Left renal pelvis (tissue), 4 donors: Measurements from ENCODE around the gene CREB1. TPM values are rescaled to one million over a fixed set of nuclear protein-coding genes. Genes with fewer than 3 reads are reported as not detected.
"Not testable (repeated sequence)": the region's sequence is repeated elsewhere in the genome, so short reads cannot be mapped to it uniquely, and the experiment has no call there.

Experiments
- DNase-seq, 4 donors: peaks; one replicate each; pipeline ENCODE4 v3.0.0-alpha.2; 2013; ENCODE audit warnings: low read depth in 4 of 4, low spot score in 3 of 4
- polyA plus RNA-seq, 4 donors: library from polyadenylated mRNA; unstranded; fragments of 120-200 nt; gene quantifications; one replicate each; pipeline ENCODE4 v1.2.1, GENCODE V29; 2013; ENCODE audit not compliant: insufficient read length in 4 of 4

CREB1 gene
- 10 to 100 TPM; 65.5 to 75.8 (median 69.5) TPM for polyA plus RNA-seq

GRCh38 chr2:207529330-207530159, at the start of gene CREB1:
CREB1 (plus strand) TSS chr2:207529962; CDS start chr2:207555636, 25,674 bp downstream.
- DNase-seq = peak; percentile 94 to 97 (median 96)

- no peak for DNase-seq
These were observed 49.2 kb upstream of the CREB1 start for GRCh38 chr2:207480521-207481040.

DNA sequence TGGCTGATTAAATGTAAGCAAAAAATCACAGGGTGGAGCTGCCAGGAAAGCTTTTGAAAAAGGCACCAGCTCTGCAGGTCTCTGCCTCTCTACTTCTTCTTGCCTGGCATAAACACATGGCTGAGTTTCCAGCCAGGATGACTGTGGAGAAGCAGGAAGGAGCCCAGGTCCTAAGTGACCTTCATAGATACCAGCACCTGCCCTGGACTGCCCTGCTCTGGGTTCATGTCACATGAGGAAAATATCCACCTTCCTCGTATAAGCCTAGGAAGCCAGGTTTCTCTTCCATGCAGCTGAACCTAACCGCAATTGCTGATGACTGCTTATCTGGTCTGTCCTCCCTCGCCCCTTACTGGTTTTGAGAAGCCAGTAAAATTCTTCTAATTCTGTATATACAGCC, 47.8 kb upstream of the CREB1 start:
- DNase-seq = no peak

DNA sequence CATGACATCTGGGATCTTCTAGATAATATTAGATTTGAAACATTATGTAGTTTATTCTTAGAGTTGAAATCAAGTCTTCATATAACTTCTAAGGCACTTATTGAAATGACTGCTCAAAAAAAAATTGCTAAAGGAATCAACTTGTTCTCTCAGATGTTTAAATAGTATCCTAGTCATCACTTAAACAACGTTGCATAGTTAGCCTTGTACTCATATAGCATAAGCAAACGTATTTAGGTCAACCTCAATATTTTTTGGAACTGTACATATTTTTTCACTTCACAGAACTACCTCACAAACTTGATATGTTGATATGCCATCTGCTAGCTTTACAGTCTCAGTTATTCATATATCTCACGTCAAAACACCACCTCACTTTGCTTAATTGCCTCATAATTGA, 47.1 kb upstream of the CREB1 start:
- no peak for DNase-seq

- DNase-seq = no peak
These were observed 46.7 kb upstream of the CREB1 start for GRCh38 chr2:207483066-207483465.

GRCh38 chr2:207483477-207483876, 46.3 kb upstream of the CREB1 start:
- DNase-seq = no peak

DNA sequence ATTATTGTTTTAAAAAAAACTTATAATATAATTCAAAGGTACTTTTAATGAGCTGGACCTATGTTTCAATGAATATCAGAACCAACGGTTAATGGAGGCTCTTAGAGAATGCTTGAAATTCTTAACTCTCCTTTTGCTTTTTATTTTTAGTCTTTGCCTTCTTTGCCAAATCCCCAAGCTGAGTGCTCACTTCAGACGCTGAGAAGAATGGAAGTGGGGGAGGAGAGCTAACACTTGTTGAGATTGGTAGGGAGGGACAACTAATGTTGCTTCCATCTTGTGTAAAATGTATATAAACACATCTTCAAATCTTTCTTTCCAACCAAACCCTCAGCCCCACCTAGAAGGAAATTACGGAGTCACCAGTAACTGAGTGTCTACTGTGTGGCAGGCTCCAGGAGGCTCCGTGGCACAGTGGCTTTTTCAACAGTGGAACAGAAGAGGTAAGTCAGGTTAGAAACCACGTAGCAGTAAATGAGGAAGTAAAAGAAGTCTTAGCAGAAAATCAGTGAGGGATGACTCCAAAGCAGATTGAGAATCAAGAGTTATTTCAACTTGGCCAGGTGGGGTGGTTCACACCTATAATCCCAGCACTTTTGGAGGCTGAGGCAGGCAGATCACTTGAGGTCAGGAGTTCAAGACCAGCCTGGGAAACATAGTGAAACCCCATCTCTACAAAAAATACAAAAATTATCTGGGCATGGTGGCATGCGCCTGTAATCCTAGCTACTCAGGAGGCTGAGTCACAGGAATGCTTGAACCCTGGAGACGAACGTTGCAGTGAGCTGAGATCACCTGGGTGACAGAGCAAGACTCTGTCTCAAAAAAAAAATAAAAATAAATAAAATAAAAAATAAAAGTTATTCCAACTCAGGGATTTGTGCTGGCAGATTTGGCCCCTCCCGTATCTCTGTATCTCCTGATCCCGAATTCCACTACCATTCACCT, 45.0 kb upstream of the CREB1 start:
- no peak for DNase-seq

DNA sequence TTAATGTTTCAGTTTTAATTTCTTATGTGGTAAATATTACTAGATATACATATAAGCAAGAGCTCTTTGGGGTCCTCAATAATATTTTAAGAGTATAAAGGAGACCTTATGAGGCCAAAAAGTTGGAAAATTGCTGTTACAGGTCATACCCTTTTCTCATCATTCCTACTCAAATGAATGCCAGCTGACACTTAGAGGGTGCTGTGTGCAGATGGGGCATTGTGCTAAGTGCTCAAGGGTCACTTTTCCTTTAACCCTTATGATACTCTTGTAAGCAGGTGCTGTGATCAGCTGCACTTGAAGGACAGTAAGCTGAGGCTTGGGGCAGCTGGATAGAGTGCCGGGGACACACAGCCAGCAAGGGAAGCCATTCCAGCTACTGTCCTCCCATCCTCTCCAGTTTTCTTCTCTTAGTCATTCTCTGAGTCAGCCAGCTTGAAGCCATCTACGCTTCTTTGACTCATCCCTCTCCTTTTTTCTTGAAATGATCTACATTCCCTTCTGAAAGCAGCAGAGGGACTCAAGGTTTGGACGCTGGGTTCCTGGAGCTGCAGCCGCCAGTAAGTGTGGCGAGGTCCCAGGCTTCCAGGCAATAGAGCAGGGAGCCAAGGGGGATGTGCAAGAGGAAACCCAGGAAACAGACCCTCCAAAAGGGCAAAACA, 42.0 kb upstream of the CREB1 start:
- DNase-seq = no peak

- DNase-seq = no peak
These were observed 40.5 kb upstream of the CREB1 start for GRCh38 chr2:207489251-207489650.

- DNase-seq = no peak
These were observed 39.3 kb upstream of the CREB1 start for GRCh38 chr2:207490441-207490840.

DNA sequence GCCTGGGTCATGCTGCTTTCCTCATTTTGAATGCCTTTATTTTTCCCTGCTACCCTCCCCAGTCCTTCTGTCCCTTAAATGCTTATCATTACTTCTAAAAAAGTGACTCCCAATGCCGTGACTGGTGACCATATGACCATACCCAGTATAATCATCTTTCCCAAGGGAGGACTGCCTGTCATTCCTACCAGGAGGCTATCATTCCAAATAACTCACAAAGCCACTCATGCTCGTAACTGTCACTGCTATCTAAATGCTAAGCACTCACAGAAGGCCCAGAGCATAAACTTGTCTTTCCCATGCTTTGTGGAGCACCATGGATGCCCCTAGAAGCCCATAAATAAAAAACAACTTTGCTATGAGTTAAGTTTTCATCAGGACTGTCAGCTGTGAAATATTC, 38.7 kb upstream of the CREB1 start:
- DNase-seq = no peak

DNA sequence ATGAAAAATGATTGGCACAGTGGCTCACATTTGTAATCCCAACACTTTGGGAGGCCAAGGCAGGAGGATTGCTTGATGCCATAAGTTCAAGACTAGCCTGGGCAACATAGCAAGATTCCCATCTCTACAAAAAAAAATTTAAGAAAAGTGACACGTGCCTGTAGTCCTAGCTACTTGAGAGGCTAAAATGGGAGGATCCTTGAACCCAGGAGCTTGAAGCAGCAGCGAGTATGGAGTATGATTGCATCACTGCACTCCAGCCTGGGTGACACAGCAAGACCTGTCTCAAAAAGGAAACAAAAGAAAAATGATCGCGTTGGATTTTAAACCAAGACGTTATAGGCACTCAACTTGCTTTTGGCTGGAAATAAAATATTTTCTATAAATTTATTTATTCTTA, 37.8 kb upstream of the CREB1 start:
- no peak for DNase-seq

DNA sequence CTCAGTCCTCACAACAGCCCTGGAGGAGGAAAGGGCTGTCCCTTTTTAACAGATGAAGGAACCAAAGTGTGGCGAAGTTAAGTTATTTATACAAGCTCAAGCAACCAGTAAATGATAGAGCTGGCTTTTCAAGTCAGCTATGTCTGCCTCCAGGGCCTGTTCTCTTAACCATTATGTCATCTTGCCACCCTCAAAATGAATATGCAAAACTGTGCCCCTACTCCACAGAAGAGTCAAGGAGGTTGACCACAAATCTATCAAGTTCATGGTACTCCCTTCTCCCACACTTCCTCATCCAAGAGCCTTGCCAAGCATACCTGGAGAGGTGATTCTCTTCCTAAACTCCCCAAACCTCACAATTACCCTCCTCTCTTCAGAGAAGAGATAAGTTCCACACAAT, 37.3 kb upstream of the CREB1 start:
- no peak for DNase-seq

- DNase-seq = no peak
These were observed 35.6 kb upstream of the CREB1 start for GRCh38 chr2:207494137-207494536.

GRCh38 chr2:207496936-207497335, 32.8 kb upstream of the CREB1 start:
- DNase-seq = not testable (repeated sequence)

DNA sequence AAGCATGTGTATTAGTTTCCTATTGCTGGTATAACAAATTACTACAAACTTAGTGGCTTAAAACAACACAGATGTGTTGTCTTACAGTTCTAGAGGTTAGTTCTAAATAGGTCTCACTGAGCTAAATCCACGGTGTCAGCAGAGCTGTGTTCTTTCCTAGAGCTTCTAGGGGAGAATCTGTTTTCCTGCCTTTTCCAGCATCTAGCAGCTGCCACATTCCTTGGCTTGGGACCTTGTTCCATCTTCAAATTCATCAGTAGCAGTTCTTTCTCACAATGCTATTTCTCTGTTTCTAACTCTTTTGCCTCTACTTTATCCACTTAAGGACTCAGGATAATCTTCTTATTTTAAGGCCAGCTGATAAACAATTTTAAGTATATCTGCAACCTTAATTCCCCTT, 32.2 kb upstream of the CREB1 start:
- DNase-seq = no peak

GRCh38 chr2:207498427-207498826, 31.3 kb upstream of the CREB1 start:
- DNase-seq = no peak

DNA sequence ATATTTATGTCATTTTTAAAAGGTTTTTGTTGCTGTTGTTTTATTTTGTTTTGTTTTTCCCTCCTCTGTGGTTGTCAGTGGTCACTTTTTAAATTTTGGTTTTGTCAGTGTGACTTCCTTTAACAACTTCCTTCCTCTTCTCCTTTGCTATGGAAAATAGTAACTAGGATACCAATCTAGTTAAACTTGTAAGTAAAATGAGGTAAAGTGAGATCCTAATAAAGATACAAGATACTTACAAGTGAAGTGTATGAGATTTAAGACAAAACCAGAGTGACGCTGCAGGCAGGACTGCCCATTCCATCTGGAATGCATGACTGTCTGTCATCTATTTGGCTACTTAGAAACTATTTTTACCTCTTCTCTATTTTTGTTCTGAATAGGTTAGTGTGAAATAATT, 30.6 kb upstream of the CREB1 start:
- DNase-seq = no peak

- DNase-seq = no peak
These were observed 27.8 kb upstream of the CREB1 start for GRCh38 chr2:207501802-207502576.
